GM13976 (cell line): Measurements from ENCODE around the gene ANKRD11.

Experiments
- DNase-seq: peaks from one replicate; pipeline ENCODE4 v3.0.0; 2012; ENCODE audit warnings: low spot score
- CTCF ChIP-seq: IDR thresholded peaks from 2 replicates; pipeline ENCODE4 v1.5.1; 2012; ENCODE audit warnings: borderline replicate concordance, mild to moderate bottlenecking; ENCODE audit not compliant: insufficient read depth; ENCODE audit errors: extremely low read depth, missing control alignments, control extremely low read depth
- in situ Hi-C: fragments of 300-500 bp; cut with MboI; formaldehyde crosslinking; loops from one replicate; pipeline ENCODE4 v1.12.0; 2022; ENCODE audit warnings: low sequenced_read_pairs, mixed read lengths, inconsistent platforms; ENCODE audit not compliant: unreplicated experiment

ANKRD11 gene

DNA sequence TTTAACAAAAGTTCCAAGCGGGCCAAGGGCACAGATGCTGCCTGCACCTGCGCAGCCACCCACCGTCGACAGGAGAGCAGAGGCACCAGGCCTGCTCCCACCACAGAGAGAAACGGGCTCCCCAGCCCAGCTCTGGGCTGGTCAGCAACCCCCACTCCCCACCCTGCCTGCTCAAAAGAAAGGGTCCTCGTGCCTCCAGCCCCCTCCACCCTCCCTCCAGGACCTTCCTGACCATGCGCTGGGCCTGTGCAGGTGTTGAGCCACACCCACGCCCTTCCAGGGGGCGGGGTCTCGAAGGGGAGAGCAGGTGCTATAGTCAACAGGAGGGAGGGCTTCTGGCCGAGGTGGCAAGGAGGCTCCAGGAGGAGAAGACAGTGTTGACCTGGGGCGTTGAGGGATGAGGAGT lies 247.6 kb downstream of the ANKRD11 start:
- DNase-seq: no peak
- TF ChIP-seq CTCF: no peak

GRCh38 chr16:89241187-89242007 lies 249.0 kb downstream of the ANKRD11 start:
- no peak for TF ChIP-seq CTCF
- peak; percentile 86 for DNase-seq
- in situ Hi-C loops: no loop called here

More for the DNA sequence above, 247.6 kb downstream of the ANKRD11 start:
- in situ Hi-C loops: no loop called here

- in situ Hi-C loops: no loop called here
- no peak for TF ChIP-seq CTCF
- no peak for DNase-seq
Measured at GRCh38 chr16:89237733-89238132, 252.6 kb downstream of the ANKRD11 start.

- no peak for DNase-seq
- TF ChIP-seq CTCF: no peak
- in situ Hi-C loops: no loop called here
Measured at GRCh38 chr16:89233678-89234490, 256.5 kb downstream of the ANKRD11 start.

- in situ Hi-C loops: no loop called here
- TF ChIP-seq CTCF: no peak
- no peak for DNase-seq
Measured at GRCh38 chr16:89232107-89232506, 258.3 kb downstream of the ANKRD11 start.

GRCh38 chr16:89230255-89230654 lies 260.1 kb downstream of the ANKRD11 start:
- DNase-seq: no peak
- no peak for TF ChIP-seq CTCF
- in situ Hi-C loops: no loop called here
